Measurements from ENCODE around the gene SCFD2. TPM values are rescaled to one million over a fixed set of nuclear protein-coding genes. Genes with fewer than 3 reads are reported as not detected.
"Not testable (repeated sequence)": the region's sequence is repeated elsewhere in the genome, so short reads cannot be mapped to it uniquely, and the experiment has no call there.

SCFD2 gene
- total RNA-seq, 1 experiment from 2014 or later: 8.1 TPM

DNA sequence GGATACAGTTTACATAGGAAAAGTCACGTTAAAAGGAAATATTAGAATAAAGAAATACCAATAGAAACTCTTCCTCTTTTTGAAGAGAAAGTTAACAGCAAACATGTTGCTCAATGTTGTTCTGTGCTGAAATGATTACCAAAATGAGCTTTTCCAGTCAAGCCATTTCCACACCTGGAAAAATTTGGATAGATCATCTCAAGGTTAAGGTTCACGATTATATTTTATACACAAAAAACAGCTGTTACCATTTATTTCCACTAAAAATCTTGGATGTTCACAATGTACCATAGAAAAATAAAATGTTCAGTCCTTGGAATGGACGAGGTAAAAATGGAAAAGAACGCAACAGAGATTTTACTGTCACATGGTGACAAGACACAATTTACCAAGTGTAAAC is 218.7 kb downstream of the SCFD2 start:
- BruUV-seq (replicated peaks): no TSS peak
- CTCF ChIA-PET: no interaction called here
- no peak for DNase-seq
- Histone ChIP-seq H3K4me1 (replicated peaks; ENCODE audit: insufficient read depth) (no peaks in the 10 kb centered on the region), H3K9me3 (ENCODE audit: insufficient read depth, low read depth) (no peaks in the 10 kb centered on the region), H2AFZ (no peak overlapping the region), H3K79me2 (ENCODE audit: low read depth) (no peaks in the 10 kb centered on the region), H3K9me2 (ENCODE audit: insufficient read depth) (0 out of 2 replicates have a peak, but pooled peaks cover 4% of the 10 kb centered on the region), H4K20me1 (ENCODE audit: insufficient read depth) (no peaks in the 10 kb centered on the region), H3K27me3 (ENCODE audit: insufficient read depth, low read depth) (no peaks in the 10 kb centered on the region), H3F3A (ENCODE audit: insufficient read depth, low read depth) (no peaks in the 10 kb centered on the region), H3K36me3 (ENCODE audit: low read depth) (no peaks in the 10 kb centered on the region), H3K4me2 (no peak overlapping the region), H3K27ac (no peak overlapping the region), H3K4me3 (no peak overlapping the region)
- TF ChIP-seq, protein P1, sequence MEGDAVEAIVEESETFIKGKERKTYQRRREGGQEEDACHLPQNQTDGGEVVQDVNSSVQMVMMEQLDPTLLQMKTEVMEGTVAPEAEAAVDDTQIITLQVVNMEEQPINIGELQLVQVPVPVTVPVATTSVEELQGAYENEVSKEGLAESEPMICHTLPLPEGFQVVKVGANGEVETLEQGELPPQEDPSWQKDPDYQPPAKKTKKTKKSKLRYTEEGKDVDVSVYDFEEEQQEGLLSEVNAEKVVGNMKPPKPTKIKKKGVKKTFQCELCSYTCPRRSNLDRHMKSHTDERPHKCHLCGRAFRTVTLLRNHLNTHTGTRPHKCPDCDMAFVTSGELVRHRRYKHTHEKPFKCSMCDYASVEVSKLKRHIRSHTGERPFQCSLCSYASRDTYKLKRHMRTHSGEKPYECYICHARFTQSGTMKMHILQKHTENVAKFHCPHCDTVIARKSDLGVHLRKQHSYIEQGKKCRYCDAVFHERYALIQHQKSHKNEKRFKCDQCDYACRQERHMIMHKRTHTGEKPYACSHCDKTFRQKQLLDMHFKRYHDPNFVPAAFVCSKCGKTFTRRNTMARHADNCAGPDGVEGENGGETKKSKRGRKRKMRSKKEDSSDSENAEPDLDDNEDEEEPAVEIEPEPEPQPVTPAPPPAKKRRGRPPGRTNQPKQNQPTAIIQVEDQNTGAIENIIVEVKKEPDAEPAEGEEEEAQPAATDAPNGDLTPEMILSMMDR (conservative IDR thresholded peaks at IDR 0.05): no peak
- TF ChIP-seq EZH2 (IDR thresholded peaks at IDR 0.05; ENCODE audit: low read depth): no peak
- POLR2A ChIA-PET (ENCODE audit: unreplicated experiment): no interaction called here
- intact Hi-C loops (cut with micrococcal nuclease; ENCODE audit: unreplicated experiment): no loop called here

DNA sequence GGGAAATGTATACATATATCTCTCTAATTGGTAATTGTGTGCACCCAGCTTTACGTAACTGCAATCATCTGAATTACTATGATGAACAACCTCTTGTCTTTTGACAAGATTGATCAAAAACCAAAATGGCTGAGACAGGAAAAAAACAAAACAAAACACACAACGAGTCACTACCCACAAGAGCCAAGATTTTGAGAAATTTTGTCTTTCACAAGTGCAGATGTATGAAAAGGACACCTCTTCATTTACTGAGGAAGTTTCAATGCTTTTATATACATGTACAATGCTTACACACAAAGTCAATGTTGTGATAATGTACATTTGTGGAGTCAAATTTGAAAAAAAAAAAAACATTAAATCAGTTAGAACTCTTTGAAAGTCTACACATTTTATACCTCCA is 224.6 kb downstream of the SCFD2 start:
- Histone ChIP-seq H3K4me1 (replicated peaks; ENCODE audit: insufficient read depth) (no peaks in the 10 kb centered on the region), H3K36me3 (ENCODE audit: low read depth) (no peaks in the 10 kb centered on the region), H3K79me2 (ENCODE audit: low read depth) (no peaks in the 10 kb centered on the region), H3K4me3 (no peak overlapping the region), H3K4me2 (no peak overlapping the region), H3K27me3 (ENCODE audit: insufficient read depth, low read depth) (no peaks in the 10 kb centered on the region), H3K27ac (no peak overlapping the region), H3K9me2 (ENCODE audit: insufficient read depth) (no peaks in the 10 kb centered on the region), H3K9me3 (ENCODE audit: insufficient read depth, low read depth) (no peaks in the 10 kb centered on the region), H2AFZ (no peak overlapping the region), H3F3A (ENCODE audit: insufficient read depth, low read depth) (no peaks in the 10 kb centered on the region), H4K20me1 (ENCODE audit: insufficient read depth) (no peaks in the 10 kb centered on the region)
- POLR2A ChIA-PET (ENCODE audit: unreplicated experiment): no interaction called here
- intact Hi-C loops (cut with micrococcal nuclease; ENCODE audit: unreplicated experiment): no loop called here
- CTCF ChIA-PET: no interaction called here
- DNase-seq: no peak
- TF ChIP-seq EZH2 (IDR thresholded peaks at IDR 0.05; ENCODE audit: low read depth): no peak
- TF ChIP-seq, protein P1 (conservative IDR thresholded peaks at IDR 0.05): no peak
- BruUV-seq (replicated peaks): no TSS peak

DNA sequence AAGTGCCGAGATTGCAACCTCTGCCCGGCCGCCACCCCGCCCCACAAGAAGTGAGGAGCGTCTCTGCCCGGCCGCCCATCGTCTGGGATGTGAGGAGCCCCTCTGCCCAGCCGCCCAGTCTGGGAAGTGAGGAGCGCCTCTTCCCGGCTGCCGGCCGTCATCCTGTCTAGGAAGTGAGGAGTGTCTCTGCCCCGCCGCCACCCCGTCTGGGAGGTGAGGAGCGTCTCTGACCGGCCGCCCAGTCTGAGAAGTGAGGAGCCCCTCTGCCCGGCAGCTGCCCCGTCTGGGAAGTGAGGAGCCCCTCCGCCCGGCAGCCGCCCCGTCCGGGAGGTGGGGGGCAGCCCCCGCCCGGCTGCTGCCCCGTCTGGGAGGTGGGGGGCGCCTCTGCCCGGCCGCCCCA is 226.6 kb downstream of the SCFD2 start:
- H2AFZ ChIP-seq; BruUV-seq (replicated peaks); CTCF ChIA-PET; H3K9me3 ChIP-seq (ENCODE audit: insufficient read depth, low read depth); intact Hi-C loops (cut with micrococcal nuclease; ENCODE audit: unreplicated experiment); DNase-seq; H3K4me2 ChIP-seq; H3K79me2 ChIP-seq (ENCODE audit: low read depth); H3K27ac ChIP-seq; H4K20me1 ChIP-seq (ENCODE audit: insufficient read depth); H3F3A ChIP-seq (ENCODE audit: insufficient read depth, low read depth); POLR2A ChIA-PET (ENCODE audit: unreplicated experiment); H3K9me2 ChIP-seq (ENCODE audit: insufficient read depth); H3K4me3 ChIP-seq; H3K27me3 ChIP-seq (ENCODE audit: insufficient read depth, low read depth); H3K4me1 ChIP-seq (replicated peaks; ENCODE audit: insufficient read depth); H3K36me3 ChIP-seq (ENCODE audit: low read depth): not testable (repeated sequence)

DNA sequence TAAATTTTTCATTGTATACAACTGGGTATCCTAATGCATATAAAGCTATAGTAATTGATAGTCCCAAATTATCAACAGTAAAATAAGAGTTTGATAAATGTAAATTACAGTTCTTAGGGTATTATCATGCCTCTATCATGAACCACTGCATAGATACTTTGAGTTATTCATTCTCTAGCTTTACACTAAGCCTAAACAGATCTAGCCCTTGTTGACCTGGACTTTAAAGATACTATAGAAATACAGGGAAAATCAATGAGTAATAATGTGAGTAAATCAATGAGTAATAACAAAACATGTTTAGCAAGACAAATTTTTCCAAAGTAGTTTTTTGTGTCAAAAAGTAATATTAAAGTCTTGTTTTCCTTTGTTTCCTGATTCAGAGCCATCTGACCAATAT is 228.4 kb downstream of the SCFD2 start:
- BruUV-seq (replicated peaks): no TSS peak
- ChIA-PET CTCF (no interaction called here), POLR2A (ENCODE audit: unreplicated experiment) (no interaction called here)
- no peaks in the 10 kb centered on the region for H3K79me2 ChIP-seq (ENCODE audit: low read depth)
- H3K4me2 ChIP-seq: no peak overlapping the region
- TF ChIP-seq, protein P1 (conservative IDR thresholded peaks at IDR 0.05): no peak
- TF ChIP-seq EZH2 (IDR thresholded peaks at IDR 0.05; ENCODE audit: low read depth): no peak
- no peaks in the 10 kb centered on the region for H3K36me3 ChIP-seq (ENCODE audit: low read depth)
- H4K20me1 ChIP-seq (ENCODE audit: insufficient read depth): no peaks in the 10 kb centered on the region
- no peak overlapping the region for H3K27ac ChIP-seq
- no peaks in the 10 kb centered on the region for H3K27me3 ChIP-seq (ENCODE audit: insufficient read depth, low read depth)
- H3F3A ChIP-seq (ENCODE audit: insufficient read depth, low read depth): no peaks in the 10 kb centered on the region
- H3K9me3 ChIP-seq (ENCODE audit: insufficient read depth, low read depth): no peaks in the 10 kb centered on the region
- no peak overlapping the region for H2AFZ ChIP-seq
- H3K4me3 ChIP-seq: no peak overlapping the region
- no peak for DNase-seq
- intact Hi-C loops (cut with micrococcal nuclease; ENCODE audit: unreplicated experiment): no loop called here
- H3K9me2 ChIP-seq (ENCODE audit: insufficient read depth): no peaks in the 10 kb centered on the region
- H3K4me1 ChIP-seq (replicated peaks; ENCODE audit: insufficient read depth): no peaks in the 10 kb centered on the region

Measured in PC-9 (cell line).